ENCODE results near the gene GDPGP1. TPM values are rescaled to one million over a fixed set of nuclear protein-coding genes. Genes with fewer than 3 reads are reported as not detected.

GDPGP1 gene
- total RNA-seq, 1 donor from 2014 or later, result 9.1 TPM

DNA sequence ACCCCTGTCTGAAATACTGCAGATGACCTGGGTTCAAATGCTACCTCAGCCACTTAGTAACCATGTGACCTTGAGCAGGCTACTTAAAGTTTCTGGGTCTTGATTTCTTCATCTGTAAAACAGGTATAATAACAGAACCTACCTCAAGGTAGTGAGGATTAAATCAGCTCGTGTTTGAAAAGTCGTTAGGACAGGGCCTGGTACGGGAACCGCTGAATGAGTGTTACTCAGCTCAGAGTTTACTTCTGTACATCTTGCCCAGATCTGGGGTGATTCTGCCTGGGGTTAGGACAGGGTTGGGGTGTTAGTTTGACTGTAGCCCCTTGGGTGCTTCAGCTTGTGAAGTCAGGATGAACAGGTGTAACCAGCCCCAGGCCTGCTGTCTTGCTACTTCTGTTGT, 31.1 kb upstream of the GDPGP1 start:
- DNase-seq (no peak), ATAC-seq (ENCODE audit: poor library complexity) (no peak)
- intact Hi-C loops (cut with DNase I), result no loop called here

GRCh38 chr15:90203473-90203872, 30.5 kb upstream of the GDPGP1 start:
- DNase-seq (no peak), ATAC-seq (ENCODE audit: poor library complexity) (no peak)
- intact Hi-C loops (cut with DNase I), result no loop called here

- ATAC-seq (ENCODE audit: poor library complexity), result no peak
- DNase-seq, result no peak
- intact Hi-C loops (cut with DNase I), result no loop called here
Measured at GRCh38 chr15:90203922-90204321, 30.1 kb upstream of the GDPGP1 start.

DNA sequence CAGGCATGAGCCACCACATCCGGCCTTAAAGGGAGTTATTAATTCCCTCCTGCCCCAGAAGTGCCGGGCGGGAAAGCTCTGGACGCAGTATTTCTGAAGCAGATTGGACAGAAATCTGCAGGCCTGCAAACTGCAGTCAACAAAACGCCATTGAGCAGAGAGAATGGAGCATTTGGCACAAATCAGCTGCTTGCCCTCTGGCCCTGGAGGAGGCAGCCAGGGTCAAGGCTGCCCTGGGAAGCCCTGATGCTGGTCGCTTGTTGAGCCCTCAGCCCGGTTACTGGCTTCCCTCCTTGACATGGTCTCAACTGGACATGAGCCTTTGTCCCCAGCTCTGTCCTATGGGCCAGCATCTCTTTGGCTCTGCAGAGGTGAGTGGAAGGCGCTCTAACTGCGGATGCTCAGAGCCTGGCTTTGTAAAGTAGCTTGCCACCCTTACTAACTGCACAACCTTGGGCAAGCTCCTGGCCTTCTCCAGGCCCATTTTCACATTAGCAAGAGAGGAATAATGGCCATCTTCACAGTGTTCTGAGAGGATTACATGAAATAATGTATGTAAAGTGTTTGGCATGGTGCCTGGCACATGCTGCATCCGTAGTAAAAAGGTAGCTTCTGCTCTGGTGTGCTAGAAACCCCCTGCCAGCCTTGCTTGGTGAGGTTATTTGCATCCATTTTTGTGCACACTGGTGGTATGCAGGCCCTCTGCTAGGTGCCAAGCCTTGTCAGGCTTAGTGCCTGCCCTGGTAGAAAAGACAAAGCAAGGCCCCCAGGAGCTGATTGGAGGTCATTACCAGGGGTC, 28.8 kb upstream of the GDPGP1 start:
- ATAC-seq (ENCODE audit: poor library complexity) (no peak), DNase-seq (no peak)
- intact Hi-C loops (cut with DNase I), result no loop called here

- no peak for DNase-seq
- intact Hi-C loops (cut with DNase I), result no loop called here
- peak; percentile 36 for ATAC-seq (ENCODE audit: poor library complexity)
Measured at GRCh38 chr15:90205886-90206285, 28.1 kb upstream of the GDPGP1 start.

GRCh38 chr15:90207252-90207651, 26.8 kb upstream of the GDPGP1 start:
- ATAC-seq (ENCODE audit: poor library complexity), result no peak
- no peak for DNase-seq
- intact Hi-C loops (cut with DNase I), result no loop called here

DNA sequence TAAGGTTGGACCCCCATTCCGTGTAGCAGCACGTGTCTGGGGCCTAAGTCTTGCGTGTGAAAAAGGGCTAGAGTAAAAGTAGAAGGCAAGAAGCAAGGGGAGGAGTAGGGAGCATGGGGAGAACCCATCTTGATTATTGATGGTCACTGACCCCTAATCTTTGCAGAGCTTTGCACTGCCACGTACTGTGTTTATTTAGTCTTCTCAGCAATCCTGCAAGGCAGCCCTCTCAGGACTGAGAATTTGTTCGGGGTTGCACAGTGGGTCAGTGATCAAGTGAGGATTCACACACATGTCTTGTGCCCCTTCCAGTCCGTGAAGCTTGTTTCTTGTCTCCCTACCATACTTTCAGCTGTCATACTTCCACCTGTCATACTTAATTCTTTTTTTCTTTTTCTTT, 25.7 kb upstream of the GDPGP1 start:
- no peak for DNase-seq

DNA sequence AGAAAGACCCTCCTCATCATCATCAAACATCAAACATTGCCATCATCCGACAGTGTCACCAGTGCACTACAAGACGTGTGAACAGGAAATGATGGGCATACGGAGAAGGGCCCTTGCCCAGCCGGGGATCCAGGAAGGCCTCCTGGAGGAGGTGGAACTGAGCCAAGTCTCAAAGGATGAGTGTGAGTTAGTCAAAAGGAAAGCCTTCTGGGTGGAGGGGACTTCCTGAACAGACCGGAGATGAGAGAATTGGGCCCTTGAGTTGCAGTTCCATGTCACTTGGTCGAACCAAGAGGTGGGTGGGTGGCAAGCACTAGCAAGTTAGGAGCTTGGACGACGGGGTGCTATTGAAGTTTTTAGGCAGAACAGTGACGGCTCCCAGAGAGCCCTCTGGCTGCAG, 24.4 kb upstream of the GDPGP1 start:
- intact Hi-C loops (cut with DNase I), result no loop called here
- DNase-seq, result no peak
- ATAC-seq (ENCODE audit: poor library complexity), result no peak

More for the DNA sequence above, 25.7 kb upstream of the GDPGP1 start:
- intact Hi-C loops (cut with DNase I), result no loop called here
- no peak for ATAC-seq (ENCODE audit: poor library complexity)

- peak; percentile 51 for ATAC-seq (ENCODE audit: poor library complexity)
- intact Hi-C loops (cut with DNase I), result no loop called here
- peak; percentile 70 for DNase-seq
Measured at GRCh38 chr15:90210593-90210992, 23.4 kb upstream of the GDPGP1 start.

DNA sequence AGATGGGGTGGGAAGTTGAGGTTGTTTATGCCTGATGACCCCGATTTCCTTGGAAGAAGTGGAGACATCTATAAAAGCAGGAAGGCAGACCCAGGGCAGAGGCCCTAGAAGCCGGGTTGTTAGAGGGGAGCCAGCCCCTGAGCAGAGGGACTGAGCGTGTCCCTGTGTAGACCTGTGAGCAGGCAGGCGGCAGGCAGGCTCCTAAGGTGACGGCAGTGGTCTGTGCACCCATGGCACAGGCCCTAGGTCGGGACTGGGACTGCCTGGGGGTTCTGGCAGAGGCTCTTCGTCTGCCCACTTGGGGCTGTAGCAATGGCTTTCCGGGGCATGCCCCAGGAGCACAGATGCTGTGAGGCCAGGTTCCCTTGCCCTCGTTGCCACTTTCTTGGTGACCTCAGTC, 23.0 kb upstream of the GDPGP1 start:
- DNase-seq, result no peak
- ATAC-seq (ENCODE audit: poor library complexity), result no peak
- intact Hi-C loops (cut with DNase I), result no loop called here

GRCh38 chr15:90211440-90212143, 22.4 kb upstream of the GDPGP1 start:
- intact Hi-C loops (cut with DNase I), result no loop called here
- DNase-seq, result no peak
- peak; percentile 45 for ATAC-seq (ENCODE audit: poor library complexity)

GRCh38 chr15:90212221-90213098, 21.5 kb upstream of the GDPGP1 start:
- intact Hi-C loops (cut with DNase I), result no loop called here
- no peak for ATAC-seq (ENCODE audit: poor library complexity)
- DNase-seq, result no peak

DNA sequence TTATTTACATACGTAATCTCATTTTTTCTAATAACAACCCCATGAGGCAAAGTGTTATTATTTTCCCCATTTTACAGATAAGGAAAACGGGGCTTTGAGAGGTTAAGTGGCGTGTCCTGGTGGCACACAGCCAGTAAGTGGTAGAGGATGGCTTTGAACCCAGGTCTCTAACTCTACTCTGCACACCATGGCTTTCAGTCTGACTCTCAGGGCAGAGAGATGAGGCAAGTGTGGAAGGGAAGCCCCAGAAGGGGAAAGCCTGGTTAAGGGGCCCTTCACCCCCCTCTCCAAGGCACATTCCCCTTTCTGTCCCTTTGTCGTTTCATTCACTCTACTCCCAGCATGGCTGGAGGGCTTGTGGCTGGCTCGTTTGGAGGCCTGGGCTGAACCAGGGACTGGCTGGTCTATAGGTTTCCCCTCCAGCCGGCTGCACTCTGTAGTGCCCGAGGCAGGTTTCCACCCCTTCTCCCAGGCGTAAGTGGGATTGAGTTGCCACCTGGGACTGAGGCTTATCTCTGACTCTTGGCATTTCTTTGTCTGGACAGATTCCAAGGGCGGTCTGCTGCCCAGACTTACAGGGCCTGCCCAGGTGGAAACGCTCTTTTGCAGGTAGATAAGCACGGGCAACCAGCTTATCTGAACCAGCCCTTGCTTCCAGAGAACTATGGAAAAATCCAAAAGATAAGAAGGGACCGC, 20.7 kb upstream of the GDPGP1 start:
- DNase-seq (no peak), ATAC-seq (ENCODE audit: poor library complexity) (peak; percentile 34)
- intact Hi-C loops (cut with DNase I), result no loop called here

GRCh38 chr15:90213818-90214204, 20.2 kb upstream of the GDPGP1 start:
- DNase-seq (no peak), ATAC-seq (ENCODE audit: poor library complexity) (no peak)
- intact Hi-C loops (cut with DNase I), result no loop called here

- DNase-seq (no peak), ATAC-seq (ENCODE audit: poor library complexity) (no peak)
- intact Hi-C loops (cut with DNase I), result no loop called here
Measured at GRCh38 chr15:90214553-90215196, 19.3 kb upstream of the GDPGP1 start.

DNA sequence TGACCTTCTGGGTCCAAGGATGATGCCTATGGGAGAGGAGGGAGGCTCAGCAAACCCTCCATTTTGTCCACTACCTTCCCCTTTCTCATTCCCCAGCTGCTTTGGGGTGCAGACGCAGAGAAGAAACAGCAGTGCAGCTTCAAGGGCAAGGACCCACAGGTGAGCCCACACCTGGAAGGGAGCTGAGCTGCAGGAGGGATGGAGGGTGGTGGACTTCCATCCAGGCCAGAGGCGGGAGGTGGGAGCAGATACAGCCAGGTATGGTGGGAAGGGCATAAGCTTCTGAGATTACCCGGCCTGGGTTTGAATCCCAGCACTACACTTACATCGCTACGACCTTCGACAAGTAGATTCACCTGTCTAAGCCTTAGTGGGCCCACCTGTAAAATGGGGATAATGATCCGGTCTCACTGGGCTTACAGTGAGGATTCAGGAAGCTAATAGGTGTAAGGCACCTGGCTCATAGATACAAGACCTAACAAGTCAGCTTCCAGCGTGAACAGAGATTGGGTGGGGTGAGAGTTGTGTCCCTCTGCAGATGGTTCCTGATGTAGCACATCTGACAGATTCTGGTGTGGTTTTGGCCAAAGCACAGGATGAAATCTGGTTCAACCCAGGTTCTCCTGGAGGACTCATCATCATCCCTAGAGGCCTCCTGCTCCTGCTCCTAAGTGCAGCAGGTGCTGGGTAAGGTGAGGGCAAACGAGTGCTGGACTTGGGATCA, 16.2 kb upstream of the GDPGP1 start:
- DNase-seq, result no peak
- intact Hi-C loops (cut with DNase I), result no loop called here
- no peak for ATAC-seq (ENCODE audit: poor library complexity)

DNA sequence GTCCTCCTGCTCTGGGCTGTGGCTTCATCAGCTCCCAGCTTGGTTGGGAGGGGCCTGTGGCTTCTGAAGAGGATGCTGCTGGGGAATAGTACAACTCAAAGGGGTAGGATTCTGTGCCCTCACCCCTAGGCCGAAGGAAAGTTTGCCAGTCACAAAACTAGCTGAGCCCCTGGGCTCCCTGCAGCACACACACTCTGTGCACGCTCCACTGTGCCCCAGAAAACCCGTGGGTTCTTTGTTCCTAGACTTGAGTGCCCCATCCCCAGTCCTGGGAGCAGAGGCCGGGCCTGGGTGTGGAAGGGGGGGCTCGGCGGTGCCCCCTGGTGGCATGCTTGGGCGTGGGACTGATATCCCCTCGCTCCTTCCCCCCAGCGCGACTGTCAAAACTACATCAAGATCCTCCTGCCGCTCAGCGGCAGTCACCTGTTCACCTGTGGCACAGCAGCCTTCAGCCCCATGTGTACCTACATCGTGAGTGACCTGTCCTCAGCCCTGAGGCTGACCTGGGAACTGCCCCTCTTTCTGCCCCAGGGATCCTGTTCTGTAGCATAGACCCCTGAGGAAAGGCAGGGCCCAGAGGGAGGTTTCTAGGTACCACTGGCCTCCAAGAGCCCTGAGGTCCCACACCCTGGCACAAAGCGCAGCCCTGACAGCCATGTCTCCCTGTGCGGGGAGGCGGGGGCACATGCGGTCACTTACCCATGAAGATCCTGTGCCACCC, 14.4 kb upstream of the GDPGP1 start:
- DNase-seq (peak; percentile 71), ATAC-seq (ENCODE audit: poor library complexity) (peak; percentile 65)
- intact Hi-C loops (cut with DNase I), result no loop called here

All from Right ventricle myocardium superior (tissue), 1 donor.